WERI-Rb-1 (cell line): Measurements from ENCODE around the gene VWA3B.

Source experiments
- DNase-seq: peaks from one replicate; pipeline ENCODE4 v3.0.0-alpha.2; 2020
- H3K27ac ChIP-seq: fragments of 250-450 bp; sonication (Bioruptor Pico); 2 replicates; pipeline ENCODE4 v1.5.1; 2020; ENCODE audit warnings: mild to moderate bottlenecking, moderate library complexity
- H3K27me3 ChIP-seq: fragments of 250-450 bp; sonication (Bioruptor Pico); 2 replicates; pipeline ENCODE4 v1.5.1; 2021; ENCODE audit warnings: mild to moderate bottlenecking, low read depth, moderate library complexity; ENCODE audit not compliant: insufficient read depth, severe bottlenecking
- H3K36me3 ChIP-seq: fragments of 250-450 bp; sonication (Bioruptor Pico); 2 replicates; pipeline ENCODE4 v1.5.1; 2020; ENCODE audit warnings: mild to moderate bottlenecking, moderate library complexity
- H3K4me3 ChIP-seq: 2 replicates; pipeline ENCODE4 v1.5.1; 2011; ENCODE audit warnings: low read depth, mild to moderate bottlenecking, control low read depth, low read length
- H3K9me3 ChIP-seq: fragments of 250-450 bp; sonication (Bioruptor Pico); 2 replicates; pipeline ENCODE4 v1.5.1; 2021; ENCODE audit warnings: mild to moderate bottlenecking, moderate library complexity; ENCODE audit not compliant: severe bottlenecking
- CTCF ChIP-seq: IDR thresholded peaks from 2 replicates; pipeline ENCODE4 v1.5.1; 2011; ENCODE audit warnings: low read depth, mild to moderate bottlenecking, control low read depth, inconsistent platforms, low read length

The VWA3B gene

GRCh38 chr2:98185801-98186200 is 98.8 kb downstream of the VWA3B start:
- no peaks in the 10 kb centered on the region for H3K9me3 ChIP-seq
- no peak for TF ChIP-seq CTCF
- DNase-seq = no peak
- H3K27ac ChIP-seq = no peak overlapping the region
- no peak overlapping the region for H3K4me3 ChIP-seq
- no peaks in the 10 kb centered on the region for H3K36me3 ChIP-seq
- H3K27me3 ChIP-seq = no peaks in the 10 kb centered on the region

- Histone ChIP-seq H3K27ac (no peak overlapping the region), H3K9me3 (no peaks in the 10 kb centered on the region), H3K27me3 (no peaks in the 10 kb centered on the region), H3K36me3 (no peaks in the 10 kb centered on the region), H3K4me3 (no peak overlapping the region)
- no peak for TF ChIP-seq CTCF
- DNase-seq = no peak
Observed at GRCh38 chr2:98187194-98187593, 100.2 kb downstream of the VWA3B start.

- no peak overlapping the region for H3K27ac ChIP-seq
- H3K36me3 ChIP-seq = no peaks in the 10 kb centered on the region
- no peak overlapping the region for H3K4me3 ChIP-seq
- no peak for DNase-seq
- no peaks in the 10 kb centered on the region for H3K9me3 ChIP-seq
- no peak for TF ChIP-seq CTCF
- H3K27me3 ChIP-seq = no peaks in the 10 kb centered on the region
Observed at GRCh38 chr2:98188351-98189046, 101.5 kb downstream of the VWA3B start.

DNA sequence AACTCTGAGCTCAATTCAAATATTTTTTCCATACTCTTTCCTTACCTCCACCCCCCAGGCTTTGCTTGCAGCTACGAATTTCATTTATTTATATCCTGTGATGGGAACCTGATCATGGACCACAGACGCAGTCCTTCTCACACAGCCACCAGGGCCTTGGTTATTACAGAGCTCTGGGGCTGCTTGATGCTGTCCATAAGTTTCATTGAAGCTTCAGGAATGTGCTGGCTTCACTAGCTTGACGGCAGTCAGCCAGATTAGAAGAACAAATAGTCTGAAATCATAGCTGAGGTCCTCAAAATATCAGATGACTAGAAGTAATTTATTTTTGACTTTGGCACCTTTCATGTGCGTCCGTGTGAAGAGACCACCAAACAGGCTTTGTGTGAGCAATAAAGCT is 104.9 kb downstream of the VWA3B start:
- no peaks in the 10 kb centered on the region for H3K27me3 ChIP-seq
- H3K9me3 ChIP-seq = no peaks in the 10 kb centered on the region
- no peak for DNase-seq
- H3K36me3 ChIP-seq = no peaks in the 10 kb centered on the region
- no peak for TF ChIP-seq CTCF
- H3K4me3 ChIP-seq = no peak overlapping the region
- H3K27ac ChIP-seq = no peak overlapping the region

DNA sequence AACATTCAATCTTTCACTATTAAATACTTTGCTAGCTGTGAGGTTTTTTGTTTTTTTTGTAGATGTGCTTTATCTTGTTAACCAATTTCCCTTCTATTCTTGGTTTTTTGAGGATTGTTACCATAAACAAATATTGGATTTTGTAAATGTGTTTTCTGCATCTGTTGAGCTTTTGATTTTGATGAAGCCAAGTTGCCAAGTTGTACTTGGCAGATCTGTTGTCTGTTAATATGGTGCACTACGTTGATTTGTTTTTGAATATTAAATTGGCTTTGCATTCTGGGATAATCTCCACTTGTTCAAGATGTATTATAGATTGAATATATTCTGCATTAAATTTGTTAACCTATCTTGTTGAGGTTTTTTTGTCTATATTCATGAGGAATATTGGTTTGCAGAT is 114.6 kb downstream of the VWA3B start:
- no peaks in the 10 kb centered on the region for H3K9me3 ChIP-seq
- no peak for DNase-seq
- no peak overlapping the region for H3K4me3 ChIP-seq
- H3K36me3 ChIP-seq = no peaks in the 10 kb centered on the region
- H3K27me3 ChIP-seq = no peaks in the 10 kb centered on the region
- TF ChIP-seq CTCF = no peak
- no peak overlapping the region for H3K27ac ChIP-seq

GRCh38 chr2:98205889-98206288 is 118.9 kb downstream of the VWA3B start:
- Histone ChIP-seq H3K9me3 (no peaks in the 10 kb centered on the region), H3K27ac (no peak overlapping the region), H3K27me3 (no peaks in the 10 kb centered on the region), H3K36me3 (no peaks in the 10 kb centered on the region), H3K4me3 (no peak overlapping the region)
- TF ChIP-seq CTCF = no peak
- no peak for DNase-seq
